ENCODE data around the gene CHST11.
"Not testable (repeated sequence)": the region's sequence is repeated elsewhere in the genome, so short reads cannot be mapped to it uniquely, and the experiment has no call there.

CHST11 gene

DNA sequence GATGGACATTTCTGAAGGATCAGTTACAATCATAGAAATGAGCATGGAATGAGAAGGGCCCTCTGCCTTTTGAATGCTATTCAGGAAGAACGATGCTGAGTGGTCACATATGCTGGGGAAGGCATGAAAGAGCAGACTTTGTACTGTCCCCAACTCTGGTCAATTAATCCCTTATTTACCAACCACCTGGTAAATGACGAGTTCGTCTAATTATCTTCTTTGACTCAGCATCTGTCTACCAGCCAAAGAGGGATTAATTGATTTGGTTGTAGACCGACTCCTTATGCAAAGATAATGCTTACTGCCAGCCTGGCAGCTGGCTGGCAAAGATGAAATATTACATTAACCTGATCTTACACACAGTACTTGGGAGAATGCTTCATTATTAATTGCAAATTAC is 152.2 kb downstream of the CHST11 start:
- DNase-seq (ENCODE audit: insufficient read length, low spot score) (no peak), FAIRE-seq (no peak)
- TF ChIP-seq POLR2AphosphoS5 (IDR thresholded peaks at IDR 0.05; ENCODE audit: low read depth, low read length) (no peak), SPI1 (IDR thresholded peaks at IDR 0.05; ENCODE audit: low read depth, low read length) (no peak), PAX5 (IDR thresholded peaks at IDR 0.05; ENCODE audit: insufficient read depth, low read length, severe bottlenecking) (no peak), POLR2A (IDR thresholded peaks at IDR 0.05; ENCODE audit: low read depth, low read length) (no peak)

DNA sequence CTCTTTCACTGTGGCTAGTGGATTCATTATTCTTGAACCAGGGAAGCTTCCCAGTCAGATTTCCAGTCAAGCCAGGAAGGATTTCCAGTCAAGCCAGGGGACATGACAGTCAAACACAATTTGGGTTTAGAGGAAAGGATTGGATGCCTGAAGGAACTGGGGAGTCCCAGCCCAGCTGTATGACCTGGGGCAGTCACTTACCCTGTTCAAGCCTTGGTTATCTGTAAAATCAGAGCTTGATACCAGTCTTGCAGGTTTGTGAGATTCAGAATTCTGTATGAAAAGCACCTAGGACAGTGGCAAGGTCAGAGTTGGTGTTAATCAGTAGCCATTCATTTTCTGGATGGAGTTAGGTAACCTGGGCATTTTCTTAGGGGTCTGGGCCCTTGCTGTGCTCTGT is 152.7 kb downstream of the CHST11 start:
- DNase-seq (ENCODE audit: insufficient read length, low spot score) (no peak), FAIRE-seq (no peak)
- TF ChIP-seq PAX5 (IDR thresholded peaks at IDR 0.05; ENCODE audit: insufficient read depth, low read length, severe bottlenecking) (no peak), POLR2AphosphoS5 (IDR thresholded peaks at IDR 0.05; ENCODE audit: low read depth, low read length) (no peak), POLR2A (IDR thresholded peaks at IDR 0.05; ENCODE audit: low read depth, low read length) (no peak), POU2F2 (IDR thresholded peaks at IDR 0.05; ENCODE audit: low read depth, low read length) (no peak), SPI1 (IDR thresholded peaks at IDR 0.05; ENCODE audit: low read depth, low read length) (no peak), TAF1 (IDR thresholded peaks at IDR 0.05; ENCODE audit: low read depth, low read length) (no peak)

DNA sequence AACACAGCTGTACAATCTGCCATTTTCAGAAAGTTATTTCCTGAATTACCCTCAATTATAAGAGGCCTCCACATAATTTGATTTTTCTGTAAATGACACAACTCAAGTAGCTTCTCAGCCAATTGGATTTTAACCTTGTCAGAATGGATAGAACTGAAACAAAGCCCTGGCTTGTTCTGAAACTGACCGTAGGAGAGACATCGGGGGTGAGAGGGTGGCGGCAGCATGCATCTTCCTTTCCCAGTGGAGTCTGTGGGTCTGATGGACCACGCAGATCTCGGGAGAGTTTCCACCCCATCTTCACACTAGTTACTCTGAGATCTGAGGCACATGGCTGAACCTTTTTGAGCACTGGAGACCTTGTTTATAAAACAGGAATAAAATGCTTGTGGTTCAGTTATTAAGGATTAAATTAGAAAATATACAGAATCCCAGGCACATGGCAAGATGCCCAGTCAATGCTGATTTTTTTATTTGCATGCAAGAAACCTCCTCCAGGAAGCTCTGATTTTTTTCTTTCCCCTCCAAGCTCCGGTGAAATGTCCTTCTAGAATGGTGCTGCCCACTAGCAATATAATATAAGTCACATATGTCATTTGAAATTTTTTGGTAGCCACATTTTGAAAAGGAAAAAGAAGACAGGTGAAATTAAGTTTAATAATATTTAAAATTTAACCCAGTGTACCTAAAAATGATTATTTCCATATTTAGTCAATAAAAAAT is 153.9 kb downstream of the CHST11 start:
- no peak for TF ChIP-seq POLR2A (IDR thresholded peaks at IDR 0.05; ENCODE audit: low read depth, low read length)
- TF ChIP-seq POLR2AphosphoS5 (IDR thresholded peaks at IDR 0.05; ENCODE audit: low read depth, low read length), result no peak
- no peak for TF ChIP-seq PAX5 (IDR thresholded peaks at IDR 0.05; ENCODE audit: insufficient read depth, low read length, severe bottlenecking)
- no peak for TF ChIP-seq SPI1 (IDR thresholded peaks at IDR 0.05; ENCODE audit: low read depth, low read length)
- TF ChIP-seq POU2F2 (IDR thresholded peaks at IDR 0.05; ENCODE audit: low read depth, low read length), result no peak
- TF ChIP-seq TAF1 (IDR thresholded peaks at IDR 0.05; ENCODE audit: low read depth, low read length), result no peak
- no peak for DNase-seq (ENCODE audit: insufficient read length, low spot score)
- no peak for FAIRE-seq

DNA sequence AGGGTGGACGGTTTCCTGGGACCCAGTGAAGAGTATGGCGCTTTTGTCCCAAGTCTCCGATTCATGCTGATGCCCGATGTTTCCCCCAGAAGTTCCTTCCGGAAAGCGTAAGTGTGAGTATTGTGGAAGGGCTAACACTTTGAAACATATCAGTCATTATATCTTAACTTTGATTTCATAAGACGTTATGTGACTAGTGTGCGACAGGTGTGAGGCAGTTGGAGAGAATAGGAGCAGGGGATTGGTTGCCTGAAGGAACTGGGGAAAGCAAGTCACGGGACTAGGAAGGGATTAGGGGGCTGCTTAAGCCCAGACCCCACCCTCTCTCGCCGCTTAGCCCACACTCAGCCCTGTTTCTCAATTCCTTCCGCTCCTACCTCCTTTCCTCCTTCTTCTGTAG is 154.9 kb downstream of the CHST11 start:
- TF ChIP-seq SPI1 (IDR thresholded peaks at IDR 0.05; ENCODE audit: low read depth, low read length) (no peak), POLR2AphosphoS5 (IDR thresholded peaks at IDR 0.05; ENCODE audit: low read depth, low read length) (no peak), POU2F2 (IDR thresholded peaks at IDR 0.05; ENCODE audit: low read depth, low read length) (no peak)
- DNase-seq (ENCODE audit: insufficient read length, low spot score), result no peak
- FAIRE-seq, result no peak

DNA sequence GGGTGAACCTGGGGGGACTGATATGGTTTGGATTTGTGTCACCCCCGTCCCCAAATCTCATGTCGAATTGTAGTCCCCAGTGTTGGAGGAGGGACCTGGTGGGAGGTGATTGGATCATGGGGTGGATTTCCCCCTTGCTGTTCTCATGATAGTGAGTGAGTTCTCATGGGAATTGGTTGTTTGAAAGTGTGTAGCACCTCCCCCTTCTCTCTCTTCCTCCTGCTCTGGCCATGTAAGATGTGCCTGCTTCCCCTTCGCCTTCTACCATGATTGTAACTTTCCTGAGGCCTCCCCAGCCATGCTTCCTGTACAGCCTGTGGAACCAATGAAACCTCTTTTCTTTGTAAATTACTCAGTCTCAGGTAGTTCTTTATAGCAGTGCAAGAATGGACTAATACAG is 156.6 kb downstream of the CHST11 start:
- not testable (repeated sequence) for DNase-seq (ENCODE audit: insufficient read length, low spot score); FAIRE-seq

DNA sequence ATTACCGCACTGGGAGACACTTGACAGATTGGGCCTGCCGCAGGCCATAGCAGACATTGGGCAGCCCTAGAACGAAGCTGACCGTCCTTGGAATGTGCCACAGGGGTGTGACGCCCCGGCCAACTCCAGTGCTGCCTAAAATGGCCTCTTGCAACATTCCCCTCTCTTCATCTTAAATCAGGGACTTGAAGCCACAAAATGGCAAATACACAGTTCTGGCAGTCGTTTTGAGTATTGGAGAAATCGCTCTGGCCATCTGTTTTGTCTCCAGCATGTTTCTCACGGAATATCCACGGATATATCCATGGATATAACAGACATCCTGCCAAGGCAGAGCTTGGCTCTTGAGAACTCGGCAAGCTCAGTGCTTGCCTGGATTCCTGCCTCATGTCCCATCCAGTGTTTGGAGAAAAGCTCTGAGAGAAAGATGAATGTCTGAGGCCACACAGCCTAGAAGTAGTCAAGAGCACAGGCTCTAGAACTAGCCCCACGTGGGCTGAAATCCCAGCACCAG is 158.4 kb downstream of the CHST11 start:
- FAIRE-seq (no peak), DNase-seq (ENCODE audit: insufficient read length, low spot score) (no peak)
- TF ChIP-seq POLR2AphosphoS5 (IDR thresholded peaks at IDR 0.05; ENCODE audit: low read depth, low read length) (no peak), POLR2A (IDR thresholded peaks at IDR 0.05; ENCODE audit: low read depth, low read length) (no peak)

DNA sequence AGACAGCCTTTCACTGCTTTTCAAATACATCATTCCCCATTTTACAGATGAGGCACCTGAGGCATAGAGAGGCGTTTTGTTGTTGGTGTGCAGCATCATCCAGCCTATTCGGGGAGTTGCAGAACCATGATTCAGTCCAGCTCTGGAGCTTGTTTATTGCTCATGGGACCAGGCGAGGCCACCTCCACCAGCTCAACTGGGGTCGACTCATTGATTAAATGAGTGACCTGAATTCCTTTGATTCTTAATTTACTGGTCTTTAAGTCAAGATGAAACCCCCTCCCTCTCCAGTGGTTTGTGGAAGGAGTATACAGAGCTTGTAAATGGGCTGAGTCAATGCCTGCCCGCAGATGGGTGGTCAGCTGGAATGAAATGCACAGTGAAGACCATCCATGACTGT is 161.9 kb downstream of the CHST11 start:
- TF ChIP-seq POLR2A (IDR thresholded peaks at IDR 0.05; ENCODE audit: low read depth, low read length), result no peak
- TF ChIP-seq SPI1 (IDR thresholded peaks at IDR 0.05; ENCODE audit: low read depth, low read length), result no peak
- TF ChIP-seq PAX5 (IDR thresholded peaks at IDR 0.05; ENCODE audit: insufficient read depth, low read length, severe bottlenecking), result no peak
- no peak for TF ChIP-seq TAF1 (IDR thresholded peaks at IDR 0.05; ENCODE audit: low read depth, low read length)
- FAIRE-seq, result no peak
- no peak for DNase-seq (ENCODE audit: insufficient read length, low spot score)

DNA sequence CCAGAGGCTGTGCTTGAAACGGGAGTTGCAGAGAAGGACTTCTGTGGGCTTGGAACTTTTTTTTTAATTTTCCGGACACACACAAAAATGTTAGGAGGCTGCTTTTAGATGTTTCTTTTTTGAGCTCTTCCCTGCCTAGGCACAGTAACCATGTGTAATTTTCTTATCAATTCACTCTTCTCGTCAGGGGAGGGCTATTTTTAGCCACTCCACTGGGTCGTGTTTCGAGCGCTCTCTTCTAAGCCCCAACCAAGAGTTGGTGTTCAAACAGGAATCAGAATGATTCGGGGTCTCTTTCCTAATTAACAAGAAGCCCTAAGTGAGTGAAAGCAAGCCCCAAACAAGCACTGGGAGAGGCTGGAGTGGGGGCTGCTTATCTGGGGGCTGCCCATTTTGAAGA is 162.6 kb downstream of the CHST11 start:
- DNase-seq (ENCODE audit: insufficient read length, low spot score) (no peak), FAIRE-seq (no peak)

DNA sequence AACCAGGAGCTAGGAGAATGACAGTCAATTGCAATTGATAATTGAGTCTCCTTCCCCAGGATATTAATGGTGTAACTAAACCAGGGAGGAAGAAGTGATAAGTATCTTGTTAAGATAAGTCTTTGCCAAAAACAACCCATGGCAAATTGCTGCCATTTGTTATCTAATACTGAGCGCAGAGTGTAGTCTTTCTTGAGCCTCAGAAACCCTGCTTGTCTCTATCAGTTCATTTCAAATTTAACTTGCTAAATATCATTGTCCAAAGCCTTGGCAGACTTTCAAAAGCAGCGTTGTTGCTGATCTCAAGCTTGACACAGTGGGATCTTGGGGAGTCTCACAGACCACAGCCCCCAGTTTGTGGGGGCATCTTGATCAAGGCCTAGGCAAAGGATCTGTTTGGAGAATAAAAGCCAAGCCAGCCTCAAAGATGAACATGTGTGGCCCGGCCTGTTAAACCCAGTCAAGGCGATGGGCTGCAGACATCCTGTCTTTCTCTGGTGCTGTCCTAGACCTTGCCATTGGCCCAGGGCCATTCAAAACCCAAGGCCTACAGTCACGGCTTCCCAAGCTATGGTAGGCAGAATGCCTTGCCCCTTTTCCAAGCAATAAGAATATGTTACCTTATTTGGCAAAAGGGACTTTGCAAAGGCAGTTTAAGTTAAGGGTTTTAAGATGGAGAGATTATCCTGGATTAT is 164.2 kb downstream of the CHST11 start:
- DNase-seq (ENCODE audit: insufficient read length, low spot score) (no peak), FAIRE-seq (no peak)
- no peak for TF ChIP-seq POU2F2 (IDR thresholded peaks at IDR 0.05; ENCODE audit: low read depth, low read length)
- TF ChIP-seq POLR2AphosphoS5 (IDR thresholded peaks at IDR 0.05; ENCODE audit: low read depth, low read length), result no peak
- TF ChIP-seq TAF1 (IDR thresholded peaks at IDR 0.05; ENCODE audit: low read depth, low read length), result no peak
- no peak for TF ChIP-seq PAX5 (IDR thresholded peaks at IDR 0.05; ENCODE audit: insufficient read depth, low read length, severe bottlenecking)
- no peak for TF ChIP-seq SPI1 (IDR thresholded peaks at IDR 0.05; ENCODE audit: low read depth, low read length)
- TF ChIP-seq POLR2A (IDR thresholded peaks at IDR 0.05; ENCODE audit: low read depth, low read length), result no peak

More for the DNA sequence above, 162.6 kb downstream of the CHST11 start:
- TF ChIP-seq PAX5 (IDR thresholded peaks at IDR 0.05; ENCODE audit: insufficient read depth, low read length, severe bottlenecking) (no peak), TAF1 (IDR thresholded peaks at IDR 0.05; ENCODE audit: low read depth, low read length) (no peak), POLR2A (IDR thresholded peaks at IDR 0.05; ENCODE audit: low read depth, low read length) (no peak), POU2F2 (IDR thresholded peaks at IDR 0.05; ENCODE audit: low read depth, low read length) (no peak), POLR2AphosphoS5 (IDR thresholded peaks at IDR 0.05; ENCODE audit: low read depth, low read length) (no peak)

DNA sequence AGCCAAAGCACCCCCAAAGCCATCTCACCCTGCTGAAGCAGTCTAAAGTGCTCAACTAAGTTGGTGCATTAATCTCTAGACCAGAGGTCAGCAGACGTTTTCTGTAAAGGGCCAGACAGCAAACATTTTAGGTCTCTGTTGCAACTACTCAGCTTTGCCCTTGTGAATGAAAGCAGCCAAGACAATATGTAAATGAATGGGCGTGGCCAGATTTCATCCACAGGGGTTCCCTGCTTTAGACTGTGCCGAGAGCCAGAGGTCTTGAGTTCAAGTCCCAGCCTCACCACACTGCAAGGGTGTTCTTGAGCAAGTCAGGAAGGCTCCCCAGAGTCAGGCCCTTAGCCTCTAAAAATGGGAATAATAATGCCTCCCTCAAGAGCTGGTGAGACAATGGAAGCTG is 166.2 kb downstream of the CHST11 start:
- FAIRE-seq (no peak), DNase-seq (ENCODE audit: insufficient read length, low spot score) (no peak)
- TF ChIP-seq POLR2A (IDR thresholded peaks at IDR 0.05; ENCODE audit: low read depth, low read length) (no peak), SPI1 (IDR thresholded peaks at IDR 0.05; ENCODE audit: low read depth, low read length) (no peak), PAX5 (IDR thresholded peaks at IDR 0.05; ENCODE audit: insufficient read depth, low read length, severe bottlenecking) (no peak), POLR2AphosphoS5 (IDR thresholded peaks at IDR 0.05; ENCODE audit: low read depth, low read length) (no peak), TAF1 (IDR thresholded peaks at IDR 0.05; ENCODE audit: low read depth, low read length) (no peak), POU2F2 (IDR thresholded peaks at IDR 0.05; ENCODE audit: low read depth, low read length) (no peak)
